ENCODE data around the gene UPF1.
A peak's percentile ranks its signal among the peaks of the same experiment; 100 is the strongest.

The UPF1 gene

DNA sequence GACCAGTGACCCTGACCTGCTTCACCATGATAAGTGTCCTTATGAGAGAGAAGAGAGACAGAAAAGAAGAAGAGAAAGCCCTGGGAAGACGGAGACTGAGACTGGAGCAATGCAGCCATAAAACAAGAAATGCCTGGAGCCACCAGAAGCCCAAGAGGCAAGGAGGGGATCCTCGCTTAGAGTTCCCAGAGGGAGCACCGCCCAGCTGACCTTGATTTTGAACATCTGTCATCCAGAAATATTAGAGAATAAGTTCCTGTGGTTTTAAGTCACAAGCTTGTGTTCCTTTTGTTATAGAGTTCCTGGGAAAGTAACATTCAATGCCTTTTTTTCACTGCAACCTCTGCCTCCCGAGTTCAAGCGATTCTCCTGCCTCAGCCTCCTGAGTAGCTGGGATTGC lies 44.0 kb downstream of the UPF1 start:
- peaks cover 29% of the 10 kb centered on the region for H3K9me3 Mint-ChIP-seq
- peaks cover 17% of the 10 kb centered on the region for H3K27me3 Mint-ChIP-seq (ENCODE audit: low read depth, poor library complexity)
- TF ChIP-seq, protein P1, sequence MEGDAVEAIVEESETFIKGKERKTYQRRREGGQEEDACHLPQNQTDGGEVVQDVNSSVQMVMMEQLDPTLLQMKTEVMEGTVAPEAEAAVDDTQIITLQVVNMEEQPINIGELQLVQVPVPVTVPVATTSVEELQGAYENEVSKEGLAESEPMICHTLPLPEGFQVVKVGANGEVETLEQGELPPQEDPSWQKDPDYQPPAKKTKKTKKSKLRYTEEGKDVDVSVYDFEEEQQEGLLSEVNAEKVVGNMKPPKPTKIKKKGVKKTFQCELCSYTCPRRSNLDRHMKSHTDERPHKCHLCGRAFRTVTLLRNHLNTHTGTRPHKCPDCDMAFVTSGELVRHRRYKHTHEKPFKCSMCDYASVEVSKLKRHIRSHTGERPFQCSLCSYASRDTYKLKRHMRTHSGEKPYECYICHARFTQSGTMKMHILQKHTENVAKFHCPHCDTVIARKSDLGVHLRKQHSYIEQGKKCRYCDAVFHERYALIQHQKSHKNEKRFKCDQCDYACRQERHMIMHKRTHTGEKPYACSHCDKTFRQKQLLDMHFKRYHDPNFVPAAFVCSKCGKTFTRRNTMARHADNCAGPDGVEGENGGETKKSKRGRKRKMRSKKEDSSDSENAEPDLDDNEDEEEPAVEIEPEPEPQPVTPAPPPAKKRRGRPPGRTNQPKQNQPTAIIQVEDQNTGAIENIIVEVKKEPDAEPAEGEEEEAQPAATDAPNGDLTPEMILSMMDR (IDR thresholded peaks at IDR 0.05) = no peak
- no peak for DNase-seq
- H3K4me3 Mint-ChIP-seq = no peak overlapping the region
- H3K36me3 Mint-ChIP-seq (ENCODE audit: low read depth) = peaks cover 72% of the 10 kb centered on the region
- peaks cover 23% of the 10 kb centered on the region for H3K4me1 Mint-ChIP-seq
- peak overlapping the region; percentile 39 for H3K27ac Mint-ChIP-seq

DNA sequence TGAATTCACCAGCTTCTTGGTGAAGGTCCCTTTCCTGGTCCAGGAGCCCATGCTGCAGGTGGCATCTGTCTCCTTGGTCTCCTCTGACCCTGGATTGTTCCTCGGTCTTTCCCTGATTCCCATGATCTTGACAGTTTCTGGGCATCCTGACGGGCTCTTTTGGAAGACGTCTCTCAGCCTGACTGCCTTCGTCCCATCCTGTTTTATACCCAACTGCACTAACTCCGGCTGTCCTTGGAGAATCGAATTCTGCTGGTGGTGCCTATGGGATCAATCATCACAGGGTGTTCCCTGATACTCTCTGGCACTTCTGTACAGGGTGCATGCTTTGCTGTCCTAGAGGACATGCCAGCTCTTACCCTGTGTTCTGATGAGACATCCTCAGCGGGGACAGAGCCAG lies 45.1 kb downstream of the UPF1 start:
- TF ChIP-seq, protein P1 (IDR thresholded peaks at IDR 0.05) = no peak
- DNase-seq = no peak
- Mint-ChIP-seq H3K27me3 (ENCODE audit: low read depth, poor library complexity) (peaks cover 16% of the 10 kb centered on the region), H3K4me3 (no peak overlapping the region), H3K9me3 (peaks cover 29% of the 10 kb centered on the region), H3K36me3 (ENCODE audit: low read depth) (peaks cover 78% of the 10 kb centered on the region), H3K27ac (no peak overlapping the region), H3K4me1 (peaks cover 17% of the 10 kb centered on the region)

GRCh38 chr19:18878058-18878797 lies 46.5 kb downstream of the UPF1 start:
- Mint-ChIP-seq H3K9me3 (peaks cover 29% of the 10 kb centered on the region), H3K4me3 (no peak overlapping the region), H3K27me3 (ENCODE audit: low read depth, poor library complexity) (peaks cover 11% of the 10 kb centered on the region), H3K36me3 (ENCODE audit: low read depth) (peaks cover 80% of the 10 kb centered on the region), H3K4me1 (peaks cover 9% of the 10 kb centered on the region), H3K27ac (no peak overlapping the region)
- TF ChIP-seq, protein P1 (IDR thresholded peaks at IDR 0.05) = no peak
- DNase-seq = no peak

GRCh38 chr19:18878858-18879578 lies 47.3 kb downstream of the UPF1 start:
- no peak overlapping the region for H3K27ac Mint-ChIP-seq
- H3K4me3 Mint-ChIP-seq = no peak overlapping the region
- TF ChIP-seq, protein P1 (IDR thresholded peaks at IDR 0.05) = no peak
- DNase-seq = no peak
- H3K36me3 Mint-ChIP-seq (ENCODE audit: low read depth) = peaks cover 80% of the 10 kb centered on the region
- H3K4me1 Mint-ChIP-seq = peaks cover 6% of the 10 kb centered on the region
- peaks cover 11% of the 10 kb centered on the region for H3K27me3 Mint-ChIP-seq (ENCODE audit: low read depth, poor library complexity)
- peaks cover 29% of the 10 kb centered on the region for H3K9me3 Mint-ChIP-seq

GRCh38 chr19:18879579-18880373 lies 48.0 kb downstream of the UPF1 start:
- Mint-ChIP-seq H3K27me3 (ENCODE audit: low read depth, poor library complexity) (peaks cover 11% of the 10 kb centered on the region), H3K4me1 (no peaks in the 10 kb centered on the region), H3K27ac (no peak overlapping the region), H3K9me3 (peaks cover 26% of the 10 kb centered on the region), H3K4me3 (no peak overlapping the region), H3K36me3 (ENCODE audit: low read depth) (peaks cover 74% of the 10 kb centered on the region)
- peak; percentile 44 for DNase-seq
- TF ChIP-seq, protein P1 (IDR thresholded peaks at IDR 0.05) = no peak

Measured in nephron progenitor cell (in vitro differentiated cells).